ENCODE measurements around the gene CAPNS1. TPM values are rescaled to one million over a fixed set of nuclear protein-coding genes. Genes with fewer than 3 reads are reported as not detected.
A peak's percentile ranks its signal among the peaks of the same experiment; 100 is the strongest.

CAPNS1 gene
- total and polyA plus RNA-seq, 9 of the 15 experiments (the other 6 are each of a cell fraction or from before 2014, with no cell fraction given), result 77.9 to 576 (median 258) TPM

GRCh38 chr19:36121486-36122124 is 18.3 kb upstream of the CAPNS1 start:
- WGBS (ENCODE audit: insufficient coverage, low coverage, missing lambda C conversion rate), result 91% methylated on average over 19 of the region's 49 CpGs
- Histone ChIP-seq H4K20me1 (replicated peaks; ENCODE audit: control insufficient read depth, insufficient read depth, low read length) (no peaks in the 10 kb centered on the region), H2AFZ (ENCODE audit: low read depth, low read length) (no peak overlapping the region), H3K9me1 (ENCODE audit: control insufficient read depth, insufficient read depth, low read length) (no peaks in the 10 kb centered on the region), H3K9ac (ENCODE audit: insufficient read depth in 1 of 2, low read depth in 2 of 2, low read length in 2 of 2) (peak overlapping the region in 1 of 2 experiments; percentile 52; a peak in 1 of 4 replicates), H3K27ac (ENCODE audit: extremely low read depth, low read depth, low read length) (no peak overlapping the region), H3K4me1 (replicated peaks in 1 of 2; ENCODE audit: control insufficient read depth in 2 of 2, insufficient read depth in 2 of 2, low read length in 2 of 2) (peaks cover 0 to 15% of the 10 kb centered on the region in 2 experiments; a peak in 1 of 5 replicates), H3K27me3 (ENCODE audit: control insufficient read depth in 2 of 2, insufficient read depth in 2 of 2, low read length in 2 of 2) (no peaks in the 10 kb centered on the region), H3K4me2 (ENCODE audit: insufficient read depth, low read length) (no peak overlapping the region), H3K9me3 (replicated peaks; ENCODE audit: control insufficient read depth, insufficient read depth, low read depth, low read length) (no peaks in the 10 kb centered on the region), H3K4me3 (no peak overlapping the region), H3K79me2 (ENCODE audit: control insufficient read depth, insufficient read depth, low read length) (no peaks in the 10 kb centered on the region), H3K36me3 (ENCODE audit: control insufficient read depth, insufficient read depth, low read length) (peaks cover 10% of the 10 kb centered on the region; the same call in 1 of the 3 replicates)
- ATAC-seq (no peak), DNase-seq (ENCODE audit: extremely low read depth in 1 of 4, low spot score in 3 of 4) (no peak), FAIRE-seq (no peak)
- intact Hi-C loops (cut with micrococcal nuclease) (no loop called here), in situ Hi-C loops (cut with MboI) (no loop called here)
- TF ChIP-seq POLR2G (IDR thresholded peaks at IDR 0.05; ENCODE audit: low read depth, low read length) (0 out of 2 replicates have a peak, but pooled peaks have one; percentile 36), ATF2 (CRISPR knock-in tag; IDR thresholded peaks at IDR 0.05) (no peak)
- TF ChIP-seq, protein P1, sequence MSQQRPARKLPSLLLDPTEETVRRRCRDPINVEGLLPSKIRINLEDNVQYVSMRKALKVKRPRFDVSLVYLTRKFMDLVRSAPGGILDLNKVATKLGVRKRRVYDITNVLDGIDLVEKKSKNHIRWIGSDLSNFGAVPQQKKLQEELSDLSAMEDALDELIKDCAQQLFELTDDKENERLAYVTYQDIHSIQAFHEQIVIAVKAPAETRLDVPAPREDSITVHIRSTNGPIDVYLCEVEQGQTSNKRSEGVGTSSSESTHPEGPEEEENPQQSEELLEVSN (IDR thresholded peaks at IDR 0.05; ENCODE audit: borderline replicate concordance in 1 of 2, extremely low read depth in 1 of 2, insufficient read depth in 1 of 2, insufficient read length in 1 of 2, low read depth in 1 of 2, low read length in 1 of 2, poor library complexity in 1 of 2, severe bottlenecking in 1 of 2), result peak in 1 of 2 experiments; percentile 19
- TF ChIP-seq, protein P2, sequence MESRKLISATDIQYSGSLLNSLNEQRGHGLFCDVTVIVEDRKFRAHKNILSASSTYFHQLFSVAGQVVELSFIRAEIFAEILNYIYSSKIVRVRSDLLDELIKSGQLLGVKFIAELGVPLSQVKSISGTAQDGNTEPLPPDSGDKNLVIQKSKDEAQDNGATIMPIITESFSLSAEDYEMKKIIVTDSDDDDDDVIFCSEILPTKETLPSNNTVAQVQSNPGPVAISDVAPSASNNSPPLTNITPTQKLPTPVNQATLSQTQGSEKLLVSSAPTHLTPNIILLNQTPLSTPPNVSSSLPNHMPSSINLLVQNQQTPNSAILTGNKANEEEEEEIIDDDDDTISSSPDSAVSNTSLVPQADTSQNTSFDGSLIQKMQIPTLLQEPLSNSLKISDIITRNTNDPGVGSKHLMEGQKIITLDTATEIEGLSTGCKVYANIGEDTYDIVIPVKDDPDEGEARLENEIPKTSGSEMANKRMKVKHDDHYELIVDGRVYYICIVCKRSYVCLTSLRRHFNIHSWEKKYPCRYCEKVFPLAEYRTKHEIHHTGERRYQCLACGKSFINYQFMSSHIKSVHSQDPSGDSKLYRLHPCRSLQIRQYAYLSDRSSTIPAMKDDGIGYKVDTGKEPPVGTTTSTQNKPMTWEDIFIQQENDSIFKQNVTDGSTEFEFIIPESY (CRISPR knock-in tag; IDR thresholded peaks at IDR 0.05), result peak; percentile 92
- BruUV-seq (replicated peaks), result no TSS peak
- CTCF ChIA-PET (ENCODE audit: low intra/inter-chr PET ratio), result no interaction called here
- POLR2A ChIA-PET, result no interaction called here

Measured in K562 (cell line).